ENCODE data around the gene GFM2. TPM values are rescaled to one million over a fixed set of nuclear protein-coding genes. Genes with fewer than 3 reads are reported as not detected.

The GFM2 gene
- total RNA-seq, 4 donors from 2014 or later = 10.1 to 21.9 (median 16.4) TPM

- no peak for ATAC-seq
- H3K27ac ChIP-seq = no peak overlapping the region
- no peaks in the 10 kb centered on the region for H3K4me1 ChIP-seq
- no peak overlapping the region for H3K4me3 ChIP-seq
- peaks cover 0 to 99% of the 10 kb centered on the region in 2 donors for H3K36me3 ChIP-seq
- no peaks in the 10 kb centered on the region for H3K9me3 ChIP-seq
- no peaks in the 10 kb centered on the region for H3K27me3 ChIP-seq
- WGBS, 2 donors (ENCODE audit: low coverage in 1 of 2) = 47 to 77% methylated on average over 1 of the region's 1 CpG
- no peak for TF ChIP-seq POLR2AphosphoS5 (IDR thresholded peaks at IDR 0.05)
- no peak for TF ChIP-seq POLR2A (IDR thresholded peaks at IDR 0.05)
Observed at GRCh38 chr5:74722271-74722670, 44.6 kb downstream of the GFM2 start.

DNA sequence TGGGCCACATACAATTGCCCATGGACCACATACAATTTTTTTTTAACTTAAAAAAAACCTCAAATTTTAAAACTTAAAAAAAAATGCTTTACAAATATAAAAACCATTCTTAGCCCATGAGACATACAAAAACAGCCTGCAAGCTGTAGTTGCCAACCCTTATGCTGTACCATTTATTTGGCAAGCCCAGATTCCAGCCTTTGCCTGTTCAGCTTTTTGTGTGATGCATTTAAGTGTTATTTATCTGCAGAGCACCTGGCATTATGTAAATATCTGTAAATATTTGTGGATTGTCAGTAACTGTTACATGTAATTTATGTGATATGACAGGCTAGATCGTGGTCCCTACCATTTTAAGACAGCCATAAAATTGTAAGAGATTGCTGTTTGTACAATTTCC lies 49.3 kb downstream of the GFM2 start:
- TF ChIP-seq, protein P1, sequence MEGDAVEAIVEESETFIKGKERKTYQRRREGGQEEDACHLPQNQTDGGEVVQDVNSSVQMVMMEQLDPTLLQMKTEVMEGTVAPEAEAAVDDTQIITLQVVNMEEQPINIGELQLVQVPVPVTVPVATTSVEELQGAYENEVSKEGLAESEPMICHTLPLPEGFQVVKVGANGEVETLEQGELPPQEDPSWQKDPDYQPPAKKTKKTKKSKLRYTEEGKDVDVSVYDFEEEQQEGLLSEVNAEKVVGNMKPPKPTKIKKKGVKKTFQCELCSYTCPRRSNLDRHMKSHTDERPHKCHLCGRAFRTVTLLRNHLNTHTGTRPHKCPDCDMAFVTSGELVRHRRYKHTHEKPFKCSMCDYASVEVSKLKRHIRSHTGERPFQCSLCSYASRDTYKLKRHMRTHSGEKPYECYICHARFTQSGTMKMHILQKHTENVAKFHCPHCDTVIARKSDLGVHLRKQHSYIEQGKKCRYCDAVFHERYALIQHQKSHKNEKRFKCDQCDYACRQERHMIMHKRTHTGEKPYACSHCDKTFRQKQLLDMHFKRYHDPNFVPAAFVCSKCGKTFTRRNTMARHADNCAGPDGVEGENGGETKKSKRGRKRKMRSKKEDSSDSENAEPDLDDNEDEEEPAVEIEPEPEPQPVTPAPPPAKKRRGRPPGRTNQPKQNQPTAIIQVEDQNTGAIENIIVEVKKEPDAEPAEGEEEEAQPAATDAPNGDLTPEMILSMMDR (IDR thresholded peaks at IDR 0.05) = no peak
- TF ChIP-seq POLR2A (IDR thresholded peaks at IDR 0.05) = no peak
- no peak for TF ChIP-seq EP300 (IDR thresholded peaks at IDR 0.05)
- TF ChIP-seq POLR2AphosphoS5 (IDR thresholded peaks at IDR 0.05) = no peak
- peaks cover 3 to 87% of the 10 kb centered on the region in 2 donors for H3K36me3 ChIP-seq
- no peak overlapping the region for H3K4me3 ChIP-seq
- H3K4me1 ChIP-seq = no peaks in the 10 kb centered on the region
- no peaks in the 10 kb centered on the region for H3K9me3 ChIP-seq
- no peak overlapping the region for H3K27ac ChIP-seq
- WGBS, 2 donors (ENCODE audit: low coverage in 1 of 2) = 40 to 67% methylated on average over 1 of the region's 1 CpG
- H3K27me3 ChIP-seq = no peaks in the 10 kb centered on the region
- no peak for ATAC-seq

DNA sequence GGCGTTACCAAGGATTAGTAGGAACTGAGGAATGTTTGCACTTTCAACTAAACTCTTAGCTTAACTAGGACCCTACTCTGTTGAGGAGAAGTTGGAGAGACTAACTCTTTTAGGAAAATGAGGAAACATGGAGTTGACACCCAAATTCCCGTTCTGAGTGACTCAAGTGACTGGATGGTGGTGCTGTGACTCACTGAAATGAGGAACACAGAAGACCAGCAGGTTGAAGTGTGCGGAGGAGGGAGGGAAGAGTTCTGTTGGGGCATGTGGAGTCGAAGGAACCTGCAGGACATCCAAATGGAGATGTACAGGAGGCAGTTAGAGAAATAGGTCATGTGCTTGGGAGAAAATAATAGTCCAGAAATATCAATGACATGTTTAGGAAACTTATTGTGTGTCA lies 73.7 kb downstream of the GFM2 start:
- no peak for ATAC-seq
- Histone ChIP-seq H3K27ac (no peak overlapping the region), H3K36me3 (peaks cover 0 to 94% of the 10 kb centered on the region in 2 donors), H3K27me3 (no peaks in the 10 kb centered on the region), H3K9me3 (no peaks in the 10 kb centered on the region), H3K4me1 (no peaks in the 10 kb centered on the region), H3K4me3 (no peak overlapping the region)
- WGBS, 2 donors (ENCODE audit: low coverage in 1 of 2) = 88 to 94% methylated on average over 4 of the region's 4 CpGs
- TF ChIP-seq EP300 (IDR thresholded peaks at IDR 0.05) = no peak
- TF ChIP-seq POLR2A (IDR thresholded peaks at IDR 0.05) = no peak
- no peak for TF ChIP-seq POLR2AphosphoS5 (IDR thresholded peaks at IDR 0.05)
- TF ChIP-seq, protein P1 (IDR thresholded peaks at IDR 0.05) = no peak

DNA sequence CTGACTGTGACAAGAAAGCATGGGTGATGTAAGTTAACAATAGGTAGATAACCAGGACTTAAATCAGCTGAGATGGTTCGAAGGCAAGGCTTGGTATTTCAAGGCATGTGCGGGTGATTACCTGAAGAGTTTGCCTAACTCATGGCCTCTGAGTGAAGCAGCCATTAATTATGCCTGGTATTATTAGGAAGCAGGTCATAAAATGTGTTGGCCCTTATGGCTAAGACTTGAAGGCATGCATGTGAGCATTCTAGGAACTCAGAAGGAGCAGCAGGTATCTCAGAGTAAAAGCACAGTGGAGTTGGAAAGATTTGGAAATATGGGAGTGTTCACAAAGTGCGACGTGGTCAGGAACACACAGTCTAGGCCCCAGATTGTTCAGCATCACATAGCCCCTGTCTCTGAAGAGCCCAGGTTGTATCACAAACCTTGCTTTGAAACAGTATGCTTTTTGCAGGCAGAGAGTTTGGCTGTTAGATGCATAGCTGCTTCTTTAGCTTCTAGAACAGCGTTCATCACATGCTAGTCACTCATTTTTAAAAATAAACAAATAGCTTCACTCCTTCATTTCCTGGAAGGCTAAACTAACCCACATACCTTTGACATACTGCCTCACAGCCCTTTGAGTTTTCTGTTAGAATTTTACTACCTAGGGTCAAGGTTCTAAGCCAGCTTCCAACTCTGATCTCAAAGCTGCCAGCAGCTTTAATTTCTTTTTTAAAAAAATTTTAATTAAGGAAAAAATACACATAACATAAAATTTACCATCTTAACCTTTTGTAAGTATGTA lies 79.8 kb downstream of the GFM2 start:
- peaks cover 0 to 33% (median 7%) of the 10 kb centered on the region in 3 donors for H3K4me1 ChIP-seq
- no peak for TF ChIP-seq POLR2A (IDR thresholded peaks at IDR 0.05)
- TF ChIP-seq, protein P1 (IDR thresholded peaks at IDR 0.05) = no peak
- TF ChIP-seq EP300 (IDR thresholded peaks at IDR 0.05) = no peak
- H3K4me3 ChIP-seq = peak overlapping the region in 1 of 2 donors; percentile 84
- ATAC-seq = no peak
- H3K36me3 ChIP-seq = peaks cover 0 to 34% of the 10 kb centered on the region in 2 donors
- WGBS, 2 donors (ENCODE audit: low coverage in 1 of 2) = 64 to 76% methylated on average over 3 to 5 of the region's 5 CpGs
- no peaks in the 10 kb centered on the region for H3K27me3 ChIP-seq
- peak overlapping the region in 1 of 4 donors; percentile 91 for H3K27ac ChIP-seq
- H3K9me3 ChIP-seq = no peaks in the 10 kb centered on the region

DNA sequence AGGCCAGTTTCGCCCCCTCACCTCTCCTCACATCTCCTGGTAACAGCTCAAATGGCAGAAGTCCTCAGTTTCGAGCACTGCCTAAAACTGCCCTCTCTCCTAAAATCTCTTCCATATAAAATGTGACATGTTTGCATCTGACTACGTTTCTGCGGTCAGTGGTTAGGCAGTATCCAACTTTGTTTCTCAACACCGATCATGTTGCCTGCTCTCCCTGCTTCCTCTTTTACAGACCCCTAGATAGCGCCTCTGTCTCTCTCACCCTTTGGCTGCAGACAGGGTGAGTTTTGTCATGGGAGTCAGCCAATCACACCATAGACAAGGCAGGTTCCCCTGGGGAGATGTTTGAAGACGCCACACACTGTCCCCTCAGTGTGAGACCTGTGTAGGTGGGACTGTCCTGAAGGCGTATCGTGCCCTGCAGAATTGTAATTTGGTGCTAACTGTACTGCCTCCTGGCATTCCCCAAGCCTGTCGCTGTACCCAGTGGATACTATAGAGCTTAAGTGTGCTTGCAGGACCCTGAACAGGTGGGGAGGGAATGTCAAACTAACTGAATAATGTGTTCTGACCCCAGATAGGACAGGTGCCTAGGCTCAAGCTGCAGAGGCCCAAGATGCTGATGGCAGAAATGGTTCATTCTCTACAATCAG lies 80.8 kb downstream of the GFM2 start:
- Histone ChIP-seq H3K4me3 (peak overlapping the region; percentile 79 to 84), H3K36me3 (peaks cover 0 to 23% of the 10 kb centered on the region in 2 donors), H3K4me1 (peaks cover 0 to 33% (median 7%) of the 10 kb centered on the region in 3 donors), H3K9me3 (no peaks in the 10 kb centered on the region), H3K27me3 (no peaks in the 10 kb centered on the region), H3K27ac (peak overlapping the region in 3 of 4 donors; percentile 88 to 91 (median 90))
- ATAC-seq = no peak
- TF ChIP-seq POLR2AphosphoS5 (IDR thresholded peaks at IDR 0.05) (no peak), POLR2A (IDR thresholded peaks at IDR 0.05) (no peak), EP300 (IDR thresholded peaks at IDR 0.05) (no peak)
- TF ChIP-seq, protein P1 (IDR thresholded peaks at IDR 0.05) = no peak
- 27 to 48% methylated on average over 4 to 7 of the region's 10 CpGs for WGBS, 2 donors (ENCODE audit: low coverage in 1 of 2)

All from gastroesophageal sphincter (tissue), 4 donors.